Fibroblast of mammary gland (primary cell): ENCODE data around the gene ZNF76.
A peak's percentile ranks its signal among the peaks of the same experiment; 100 is the strongest.

ENCODE experiments used
- DNase-seq: peaks from one replicate; pipeline ENCODE4 v3.0.0-alpha.2; 2010; ENCODE audit warnings: low read depth
- H3K4me3 ChIP-seq: 2 replicates; pipeline ENCODE4 v1.5.1; 2011; ENCODE audit warnings: low read depth, mild to moderate bottlenecking, low read length, moderate library complexity; ENCODE audit not compliant: control insufficient read depth
- CTCF ChIP-seq: conservative IDR thresholded peaks from 2 replicates; pipeline ENCODE4 v1.5.1; 2011; ENCODE audit warnings: low read depth, low read length, inconsistent platforms; ENCODE audit not compliant: control insufficient read depth, insufficient read depth

Gene ZNF76

DNA sequence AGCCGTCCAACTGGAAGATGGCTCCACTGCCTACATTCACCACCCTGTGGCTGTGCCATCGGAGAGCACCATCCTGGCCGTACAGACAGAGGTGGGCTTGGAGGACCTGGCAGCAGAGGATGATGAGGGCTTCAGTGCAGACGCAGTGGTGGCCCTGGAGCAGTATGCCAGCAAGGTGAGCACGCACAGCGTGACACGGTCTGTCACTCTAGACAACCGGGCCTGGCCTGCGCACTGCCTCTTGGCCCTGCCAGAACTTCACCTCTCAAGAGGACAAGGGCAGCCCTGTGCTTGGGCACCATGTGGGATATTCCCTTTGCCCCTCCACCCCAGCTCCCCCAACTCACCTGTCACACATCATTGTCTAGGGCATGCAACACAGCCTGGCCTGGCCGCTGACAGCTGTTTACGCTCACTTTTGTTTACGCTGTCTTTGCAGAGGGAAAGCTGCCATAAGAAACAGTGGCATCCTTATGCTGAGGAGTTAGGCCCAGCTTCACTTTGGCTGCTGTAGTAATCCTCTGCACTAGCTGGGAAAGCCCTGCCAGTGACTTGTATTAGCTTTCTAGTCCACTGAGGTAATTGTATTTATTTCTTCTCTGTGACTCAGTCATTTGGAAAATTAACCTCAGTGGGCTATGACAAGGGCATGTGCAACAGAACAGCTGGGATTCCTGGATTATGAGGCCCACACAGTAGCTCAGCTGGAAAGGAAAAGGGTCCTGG lies 28.3 kb downstream of the ZNF76 start:
- DNase-seq, result peak; percentile 41
- TF ChIP-seq CTCF, result no peak

DNA sequence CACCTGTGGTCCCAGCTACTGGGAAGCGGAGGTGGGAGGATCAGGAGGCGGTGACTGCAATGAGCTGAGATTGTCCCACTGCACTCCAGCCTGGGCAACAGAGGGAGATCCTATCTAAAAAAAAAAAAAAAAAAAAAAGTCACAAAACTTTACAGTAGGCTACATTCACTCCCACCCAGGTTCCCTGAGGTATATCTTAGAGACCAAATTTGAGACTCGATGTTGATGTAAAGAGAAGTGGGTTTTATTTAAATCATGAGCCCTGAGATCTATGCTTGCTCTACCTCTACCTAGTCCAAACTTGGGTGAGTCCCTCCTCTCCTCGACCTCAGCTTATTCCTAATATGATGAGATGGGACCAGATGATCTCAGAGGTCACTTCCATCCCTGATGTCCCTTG lies 29.3 kb downstream of the ZNF76 start:
- no peak for DNase-seq
- no peak for TF ChIP-seq CTCF

More for the DNA sequence above, 28.3 kb downstream of the ZNF76 start:
- no peak overlapping the region for H3K4me3 ChIP-seq

DNA sequence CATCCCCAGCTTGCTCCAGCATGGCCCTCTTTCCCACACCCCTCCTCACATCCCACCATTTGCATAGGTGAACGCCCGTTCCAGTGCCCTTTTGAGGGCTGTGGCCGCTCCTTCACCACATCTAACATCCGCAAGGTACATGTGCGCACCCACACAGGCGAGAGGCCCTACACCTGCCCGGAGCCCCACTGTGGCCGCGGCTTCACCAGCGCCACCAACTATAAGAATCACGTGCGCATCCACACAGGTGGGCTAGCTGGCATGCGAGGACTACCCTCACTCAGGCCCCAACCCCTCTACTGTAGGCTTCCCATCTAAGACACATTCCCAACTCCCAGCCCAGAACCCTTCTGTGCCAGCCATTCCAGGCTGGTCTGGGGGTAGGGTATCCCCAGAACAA lies 32.0 kb downstream of the ZNF76 start:
- no peak overlapping the region for H3K4me3 ChIP-seq
- no peak for TF ChIP-seq CTCF
- no peak for DNase-seq

More for the DNA sequence above, 29.3 kb downstream of the ZNF76 start:
- H3K4me3 ChIP-seq, result no peak overlapping the region

- no peak overlapping the region for H3K4me3 ChIP-seq
- TF ChIP-seq CTCF, result no peak
- DNase-seq, result no peak
Measured at GRCh38 chr6:35292494-35292893, 33.0 kb downstream of the ZNF76 start.

- H3K4me3 ChIP-seq, result no peak overlapping the region
- no peak for TF ChIP-seq CTCF
- DNase-seq, result no peak
Measured at GRCh38 chr6:35293681-35294080, 34.1 kb downstream of the ZNF76 start.

DNA sequence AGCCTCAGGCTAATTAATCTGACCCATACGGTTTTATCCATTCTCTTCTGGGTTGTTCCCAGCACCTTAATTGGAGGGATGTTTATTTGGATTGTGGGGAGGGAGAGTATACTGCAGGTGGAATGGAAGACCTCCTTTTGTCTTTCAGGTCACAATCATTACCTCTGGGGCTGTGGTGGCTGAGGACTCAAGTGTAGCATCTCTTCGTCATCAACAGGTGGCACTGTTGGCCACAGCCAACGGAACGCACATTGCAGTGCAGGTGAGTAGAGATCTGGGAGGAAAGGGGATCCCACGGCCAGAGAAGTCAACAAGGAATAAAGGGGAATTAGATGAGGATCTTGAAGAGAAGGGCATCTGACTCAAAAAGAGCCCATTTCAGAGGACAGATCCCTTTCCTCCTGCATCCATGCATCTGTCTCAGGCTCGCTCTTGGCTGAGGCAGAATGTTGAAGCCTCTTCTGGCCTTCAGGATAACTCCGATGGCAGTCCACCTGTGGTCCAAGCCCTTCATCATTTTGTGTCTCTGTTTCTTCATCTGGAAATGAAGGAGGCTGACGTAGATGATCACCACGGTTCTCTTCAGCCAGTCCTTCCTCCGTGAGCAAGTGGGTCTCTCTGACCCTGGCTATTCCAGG lies 34.9 kb downstream of the ZNF76 start:
- peak; percentile 28 for DNase-seq
- TF ChIP-seq CTCF, result peak; percentile 70
- no peak overlapping the region for H3K4me3 ChIP-seq
